HG03521 (cell line): ENCODE measurements around the gene RNF31.

Source experiments
- ATAC-seq: cut with Tn5 transposase; IDR thresholded peaks from one replicate; pipeline ENCODE4 v1.9.1; 2021; ENCODE audit warnings: mild to moderate bottlenecking, moderate library complexity; ENCODE audit not compliant: unreplicated experiment

The RNF31 gene

GRCh38 chr14:24181371-24182077 is 34.2 kb downstream of the RNF31 start:
- ATAC-seq: no peak

DNA sequence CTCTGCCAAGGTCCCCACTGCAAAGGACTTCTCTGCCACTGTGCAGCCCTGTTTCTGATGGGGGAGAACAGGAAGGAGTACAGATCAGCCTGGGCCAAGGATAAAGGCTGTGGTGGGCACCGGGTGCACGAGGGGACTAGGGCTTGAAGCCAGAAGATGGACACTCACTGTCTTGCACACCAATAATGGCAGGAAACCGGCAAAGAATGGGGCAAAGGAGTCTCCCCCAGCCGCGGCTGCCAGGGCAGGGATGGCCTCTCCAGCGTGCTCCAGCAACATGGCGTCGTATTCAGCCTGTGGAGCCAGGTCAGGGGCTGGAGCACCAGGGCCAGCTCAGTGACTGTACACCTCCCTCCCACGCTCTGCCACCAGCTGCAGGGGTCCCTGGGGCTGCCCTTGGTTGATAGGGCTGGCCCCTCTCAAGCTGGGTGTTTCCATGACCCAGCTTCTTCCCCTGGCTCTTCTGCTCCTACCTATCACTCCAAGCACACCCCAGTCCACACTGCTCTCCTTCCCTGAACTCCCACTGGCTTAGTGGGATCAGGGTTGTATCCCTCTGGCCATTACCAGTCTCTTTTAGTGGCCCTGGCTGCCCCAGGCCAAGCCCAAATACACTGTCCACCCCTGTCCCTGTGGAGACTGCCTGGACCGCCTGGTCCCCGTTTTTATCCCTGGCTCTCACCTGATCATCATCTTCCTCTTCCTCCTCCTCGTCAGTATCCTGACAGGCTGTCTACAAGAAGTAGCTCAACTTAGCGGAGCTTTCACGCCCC is 35.0 kb downstream of the RNF31 start:
- ATAC-seq: no peak

DNA sequence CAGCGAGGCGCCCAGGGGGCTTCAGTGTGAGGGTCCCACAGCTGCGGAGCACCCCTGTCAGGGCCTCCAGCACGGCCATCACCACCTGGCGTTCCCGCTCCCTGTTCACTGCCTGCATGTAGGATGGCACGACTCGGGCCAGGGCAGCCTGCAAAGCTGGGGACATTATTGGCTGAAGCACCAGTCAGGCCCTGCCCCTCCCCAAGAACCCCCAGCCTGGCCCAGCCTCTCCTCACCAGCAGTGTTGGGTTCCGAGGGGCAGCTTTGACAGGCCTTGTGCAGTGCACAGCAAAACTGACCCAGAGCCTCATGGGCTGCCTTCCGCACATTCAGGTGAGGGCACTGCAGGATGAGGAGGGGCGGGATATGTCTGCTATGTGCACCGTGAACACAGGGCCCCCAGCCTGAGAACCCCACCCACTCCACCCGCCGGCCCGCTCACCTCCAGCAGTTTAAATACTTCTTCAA is 35.8 kb downstream of the RNF31 start:
- ATAC-seq: no peak

GRCh38 chr14:24184104-24184970 is 37.0 kb downstream of the RNF31 start:
- no peak for ATAC-seq

DNA sequence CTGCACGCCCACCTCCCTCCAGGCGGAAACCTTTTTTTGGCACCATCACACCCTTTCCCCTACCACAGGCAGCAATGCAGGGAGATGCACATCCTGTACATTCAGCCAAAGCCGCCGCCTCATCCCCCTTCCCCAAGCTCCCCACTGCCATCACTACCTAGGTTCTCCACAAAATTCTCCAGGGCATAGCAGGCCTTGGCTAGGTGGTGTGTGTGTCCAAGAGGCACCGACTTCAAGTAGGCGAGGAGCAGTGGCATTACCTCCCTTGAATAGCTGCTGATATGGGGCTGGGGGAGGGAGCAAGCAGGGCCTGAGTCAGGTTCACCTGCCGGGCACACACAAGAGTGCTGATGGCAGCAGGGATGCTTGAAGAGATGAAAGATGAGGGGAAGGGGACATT is 37.7 kb downstream of the RNF31 start:
- ATAC-seq: no peak

GRCh38 chr14:24185741-24186140 is 38.4 kb downstream of the RNF31 start:
- no peak for ATAC-seq

DNA sequence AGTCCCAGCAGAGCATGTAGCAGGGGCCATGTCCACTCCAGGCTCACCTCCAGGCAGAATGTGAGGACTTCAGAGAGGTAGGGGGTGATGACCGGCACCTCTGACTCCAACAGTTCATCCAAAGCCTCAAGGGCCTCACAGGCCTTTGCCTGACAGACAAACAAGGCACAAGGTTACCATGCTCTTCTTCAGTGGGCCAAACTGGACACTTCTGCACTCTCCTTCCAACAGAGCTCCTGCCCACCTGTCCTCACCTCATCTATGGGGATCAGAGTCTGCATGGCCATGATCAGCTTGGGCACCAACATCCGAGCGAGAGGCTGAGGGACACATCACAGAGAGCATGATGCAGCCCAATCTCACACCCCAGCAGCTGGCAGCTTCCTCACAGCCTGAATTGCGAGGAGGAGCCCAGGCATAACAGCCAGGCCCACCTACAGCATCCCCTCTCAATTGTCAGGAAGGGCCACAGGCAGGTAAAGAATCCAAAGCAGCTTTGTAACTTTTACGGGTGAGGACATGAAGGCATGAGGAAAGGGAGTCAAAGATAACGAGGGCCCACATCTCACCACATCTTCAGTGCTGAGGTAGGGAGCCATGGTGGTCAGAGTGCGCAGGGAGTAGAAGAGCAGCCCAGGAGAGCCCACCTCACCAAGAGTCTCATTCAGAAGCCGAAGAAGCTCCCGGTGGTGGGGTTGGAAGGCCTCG is 39.7 kb downstream of the RNF31 start:
- no peak for ATAC-seq

DNA sequence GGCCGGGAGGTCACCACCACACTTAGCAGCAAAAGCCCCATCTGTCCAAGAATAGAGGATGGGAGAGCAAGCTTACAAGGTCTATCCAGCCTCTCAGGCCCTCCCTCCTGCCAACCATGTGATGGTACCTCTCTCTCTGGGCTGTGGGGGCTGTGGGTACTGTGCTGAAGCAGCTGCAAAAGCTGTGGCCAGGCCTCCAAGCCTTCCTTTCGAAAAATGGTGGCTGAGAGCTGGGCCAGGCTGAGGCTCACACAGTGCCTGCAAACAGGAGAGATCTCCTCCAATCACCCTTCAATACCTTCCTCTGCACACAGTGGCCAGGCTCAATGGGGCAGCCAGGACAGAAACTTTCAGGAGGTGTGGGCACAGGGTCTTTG is 40.2 kb downstream of the RNF31 start:
- ATAC-seq: no peak

- peak; percentile 87 for ATAC-seq
Measured at GRCh38 chr14:24188251-24189058, 41.2 kb downstream of the RNF31 start, which contains the start of gene IPO4. Gene IPO4, minus strand, starts transcription at chr14:24188816. Its CDS starts 29 bp downstream, at chr14:24188787.

DNA sequence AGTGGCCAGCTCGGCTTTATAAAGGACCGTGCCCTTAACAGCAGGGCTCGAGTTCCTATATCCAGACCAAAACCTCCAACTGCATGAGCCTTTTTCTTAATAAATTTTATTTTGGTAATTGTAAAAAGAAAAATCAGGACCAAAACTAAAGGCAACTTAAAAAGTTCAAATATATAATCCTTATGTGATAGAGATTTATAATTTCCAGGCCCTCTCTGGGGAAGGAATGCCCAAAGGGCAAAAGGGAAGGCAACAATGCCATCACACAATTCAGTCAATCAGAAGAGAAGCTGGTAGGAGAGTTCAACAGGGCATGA is 41.7 kb downstream of the RNF31 start:
- ATAC-seq: no peak

- ATAC-seq: no peak
Measured at GRCh38 chr14:24189460-24189859, 42.2 kb downstream of the RNF31 start.

DNA sequence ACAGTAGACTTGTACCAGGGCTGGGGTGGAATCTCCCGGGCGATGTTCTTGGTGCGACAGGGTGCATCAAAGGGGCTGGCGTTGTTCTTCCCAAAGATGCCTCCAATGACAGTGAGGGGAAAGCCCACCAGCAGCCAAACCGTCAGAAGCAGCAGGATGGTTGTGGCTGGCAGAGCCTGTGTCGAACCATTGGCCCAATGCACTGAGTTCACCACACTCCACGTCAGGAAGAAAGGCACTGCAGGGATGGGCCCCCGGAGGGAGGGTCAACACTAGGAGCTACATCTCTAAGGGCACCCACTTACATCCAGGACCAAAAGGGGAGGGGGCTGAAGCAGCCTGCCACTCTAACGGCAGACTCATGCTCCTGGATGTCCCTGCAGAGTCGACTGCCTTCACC is 43.1 kb downstream of the RNF31 start:
- ATAC-seq: no peak

DNA sequence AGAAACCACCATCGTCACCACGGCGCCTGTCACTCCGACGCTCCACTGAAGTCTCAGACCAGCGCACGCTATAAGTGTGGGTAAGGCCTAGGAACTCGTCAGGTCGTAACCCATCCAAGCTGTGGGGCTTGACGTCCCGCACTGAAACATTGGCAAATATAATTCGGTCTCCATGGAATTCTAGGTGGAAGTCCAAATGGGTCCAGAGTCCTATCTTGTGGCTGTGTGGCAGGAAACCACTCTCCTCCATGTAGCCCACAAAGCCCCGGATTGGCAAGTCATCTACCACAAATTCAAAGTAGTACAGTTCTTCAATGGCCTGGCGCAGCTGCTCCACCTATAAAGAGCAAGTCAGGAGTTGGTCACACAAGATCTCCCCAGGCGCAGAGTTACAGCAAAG is 45.6 kb downstream of the RNF31 start:
- ATAC-seq: no peak

GRCh38 chr14:24194186-24194872 is 47.0 kb downstream of the RNF31 start:
- ATAC-seq: no peak

GRCh38 chr14:24194873-24195185 is 47.5 kb downstream of the RNF31 start:
- no peak for ATAC-seq

DNA sequence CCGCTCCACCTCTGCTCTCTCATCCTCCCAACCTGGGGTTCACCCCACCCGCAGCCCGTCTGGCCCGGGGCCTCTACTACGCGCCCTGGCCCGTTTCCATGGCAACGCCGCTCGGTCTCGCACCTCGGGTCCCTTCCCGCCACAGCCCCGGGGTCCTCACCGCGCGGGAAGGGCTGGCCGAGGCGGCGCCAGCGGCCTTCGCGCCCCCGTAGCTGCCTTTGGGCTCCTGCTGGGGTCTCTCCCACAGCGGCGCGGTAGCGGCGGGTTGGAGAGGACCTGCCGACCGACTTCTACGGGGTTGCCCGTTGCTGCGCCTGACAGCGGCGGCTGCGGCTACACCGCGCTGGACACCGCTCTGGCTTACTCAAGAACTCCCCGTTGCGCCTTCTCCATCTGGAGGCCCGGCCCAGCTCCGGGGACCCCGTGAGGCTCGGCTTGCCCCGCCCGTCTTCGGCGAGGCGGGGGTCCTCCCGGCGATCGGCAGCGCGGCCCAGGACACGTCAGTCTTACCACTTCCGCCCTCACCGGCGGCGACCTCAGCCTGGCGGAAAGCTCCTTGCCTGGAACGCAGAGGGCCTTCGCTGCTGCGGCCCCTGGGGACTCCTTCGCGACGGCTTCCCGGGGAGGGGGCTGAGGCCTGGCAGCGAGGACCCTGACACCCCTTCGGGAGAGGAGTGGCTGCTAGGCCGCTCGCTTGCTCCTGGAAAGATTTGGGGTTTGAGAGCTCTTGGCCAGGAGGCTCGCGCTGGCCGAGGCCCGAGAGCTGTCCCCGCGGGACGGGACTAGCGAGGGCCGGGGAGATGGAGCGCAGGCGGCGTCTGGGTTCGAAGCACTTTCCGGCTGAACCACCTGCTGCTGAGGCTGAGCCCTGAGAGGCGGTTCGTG is 48.1 kb downstream of the RNF31 start, which contains the start of gene TM9SF1:
Gene TM9SF1 (minus strand): TSS at position 256 of the 885 bp plus-strand sequence. CDS start 422 bp downstream, outside the sequence.
- ATAC-seq: peak; percentile 76

GRCh38 chr14:24196071-24197055 is 49.1 kb downstream of the RNF31 start:
- peak; percentile 14 for ATAC-seq
